ENCODE data around the gene MCU.
A peak's percentile ranks its signal among the peaks of the same experiment; 100 is the strongest.
"Not testable (repeated sequence)": the region's sequence is repeated elsewhere in the genome, so short reads cannot be mapped to it uniquely, and the experiment has no call there.

The MCU gene

GRCh38 chr10:72691863-72692743 lies at the start of gene MCU:
Gene MCU (plus strand): TSS chr10:72692143. CDS start chr10:72692152, 9 bp downstream.
- no peak for TF ChIP-seq CTCF (conservative IDR thresholded peaks at IDR 0.05; ENCODE audit: low read depth)
- DNase-seq (ENCODE audit: low spot score), result peak; percentile 96
- ChIA-PET CTCF (interaction anchor here (0.5 to 2.2 kb wide), 4 partner anchors 21 to 447 kb away, joined by 3 to 17 read pairs (median 4); no protein-coding TSS in a partner anchor), POLR2A (ENCODE audit: low non-redundant PET) (interaction anchor here (0.5 to 0.8 kb wide), 6 partner anchors 58 to 327 kb away, joined by 3 to 6 read pairs (median 3); no protein-coding TSS in a partner anchor)
- H3K27ac ChIP-seq, result peak within 1 kb of the TSS; percentile 84

GRCh38 chr10:72642318-72642717 lies 49.6 kb upstream of the MCU start:
- ChIA-PET CTCF (interaction anchor here (1.0 kb wide), 1 partner anchor 14 kb away, joined by 4 read pairs; no protein-coding TSS in a partner anchor), POLR2A (ENCODE audit: low non-redundant PET) (no interaction called here)
- no peak for DNase-seq (ENCODE audit: low spot score)
- TF ChIP-seq CTCF (conservative IDR thresholded peaks at IDR 0.05; ENCODE audit: low read depth), result no peak
- no peak overlapping the region for H3K27ac ChIP-seq

- DNase-seq (ENCODE audit: low spot score), result no peak
- CTCF ChIA-PET, result interaction anchor here (0.6 kb wide), 1 partner anchor 41 kb away, joined by 3 read pairs; no protein-coding TSS in a partner anchor
- no peak for TF ChIP-seq CTCF (conservative IDR thresholded peaks at IDR 0.05; ENCODE audit: low read depth)
- POLR2A ChIA-PET (ENCODE audit: low non-redundant PET), result no interaction called here
- no peak overlapping the region for H3K27ac ChIP-seq
Observed at GRCh38 chr10:72645263-72645858, 46.6 kb upstream of the MCU start.

GRCh38 chr10:72646971-72647370 lies 45.0 kb upstream of the MCU start:
- POLR2A ChIA-PET (ENCODE audit: low non-redundant PET), result interaction anchor here (0.6 kb wide), 1 partner anchor 236 kb away, joined by 7 read pairs; no protein-coding TSS in a partner anchor
- not testable (repeated sequence) for H3K27ac ChIP-seq; DNase-seq (ENCODE audit: low spot score)
- CTCF ChIA-PET, result interaction anchor here (0.8 kb wide), 1 partner anchor 35 kb away, joined by 5 read pairs; no protein-coding TSS in a partner anchor

- no peak for DNase-seq (ENCODE audit: low spot score)
- CTCF ChIA-PET, result interaction anchor here (0.6 kb wide), 2 partner anchors 8 to 60 kb away, joined by 3 to 5 read pairs; no protein-coding TSS in a partner anchor
- H3K27ac ChIP-seq, result no peak overlapping the region
- no peak for TF ChIP-seq CTCF (conservative IDR thresholded peaks at IDR 0.05; ENCODE audit: low read depth)
- POLR2A ChIA-PET (ENCODE audit: low non-redundant PET), result no interaction called here
Observed at GRCh38 chr10:72648301-72648700, 43.6 kb upstream of the MCU start.

GRCh38 chr10:72649291-72649690 lies 42.7 kb upstream of the MCU start:
- TF ChIP-seq CTCF (conservative IDR thresholded peaks at IDR 0.05; ENCODE audit: low read depth), result no peak
- ChIA-PET CTCF (no interaction called here), POLR2A (ENCODE audit: low non-redundant PET) (no interaction called here)
- no peak for DNase-seq (ENCODE audit: low spot score)
- H3K27ac ChIP-seq, result no peak overlapping the region

Measured in RWPE1 (cell line).